Lung (tissue), 13 donors: ENCODE data around the gene PCP2. TPM values are rescaled to one million over a fixed set of nuclear protein-coding genes. Genes with fewer than 3 reads are reported as not detected.

ENCODE experiments used
- ATAC-seq: fragments of 200-7000 bp; cut with Tn5 transposase; one replicate; pipeline ENCODE4 v1.9.1; 2020; ENCODE audit warnings: moderate number of reproducible peaks; ENCODE audit not compliant: insufficient read depth, low FRiP score
- DNase-seq, 3 donors: peaks; one replicate each; pipeline ENCODE4 v3.0.0-alpha.2; 2013 to 2017
- H3K27ac ChIP-seq, 2 donors: one replicate each; pipeline ENCODE4 v1.5.1; 2013; ENCODE audit warnings: mild to moderate bottlenecking in 2 of 2, moderate library complexity in 2 of 2, control low read depth in 1 of 2, inconsistent platforms in 1 of 2, low read depth in 1 of 2, low read length in 1 of 2
- H3K27me3 ChIP-seq, 3 donors: one replicate each; pipeline ENCODE4 v1.5.1; 2013; ENCODE audit warnings: low read length in 2 of 3; ENCODE audit not compliant: control insufficient read depth in 3 of 3, insufficient read depth in 3 of 3
- H3K36me3 ChIP-seq, 4 donors: one replicate each; pipeline ENCODE4 v1.5.1; 2013; ENCODE audit warnings: low read length in 4 of 4, mild to moderate bottlenecking in 1 of 4, moderate library complexity in 1 of 4; ENCODE audit not compliant: control insufficient read depth in 4 of 4, insufficient read depth in 4 of 4
- H3K4me1 ChIP-seq, 5 donors: one replicate each; pipeline ENCODE4 v1.5.1; 2013; ENCODE audit warnings: low read length in 5 of 5, mild to moderate bottlenecking in 2 of 5, moderate library complexity in 1 of 5; ENCODE audit not compliant: control insufficient read depth in 5 of 5, insufficient read depth in 5 of 5
- H3K4me3 ChIP-seq: one replicate; pipeline ENCODE4 v1.5.1; 2013; ENCODE audit warnings: mild to moderate bottlenecking, control low read depth, moderate library complexity
- H3K9ac ChIP-seq, 2 donors: one replicate each; pipeline ENCODE4 v1.5.1; 2013; ENCODE audit warnings: low read length in 2 of 2, control low read depth in 1 of 2; ENCODE audit not compliant: insufficient read depth in 1 of 2
- H3K9me3 ChIP-seq, 4 donors: one replicate each; pipeline ENCODE4 v1.5.1; 2013; ENCODE audit warnings: low read length in 3 of 4, mild to moderate bottlenecking in 1 of 4, moderate library complexity in 1 of 4; ENCODE audit not compliant: control insufficient read depth in 4 of 4, insufficient read depth in 3 of 4
- CTCF ChIP-seq: IDR thresholded peaks from 2 replicates; pipeline ENCODE4 v1.5.1; 2012; ENCODE audit warnings: mild to moderate bottlenecking; ENCODE audit errors: control extremely low read depth, extremely low read depth
- WGBS, 2 donors: extraction: QIAGEN DNeasy Blood & Tissue Kit; methylation state at CpG; one replicate each; pipeline ENCODE4 v1.1.7; 2013; 5-methylcytosine and 5-hydroxymethylcytosine counted together
- polyA plus RNA-seq, 2 donors: library from polyadenylated mRNA; stranded (reverse); fragments of 200-250 nt; gene quantifications; one replicate each; pipeline ENCODE4 v1.2.1, GENCODE V29; 2013
- small RNA-seq: library from RNA; depleted of rRNA; stranded (forward); fragments of <200 nt; gene quantifications from one replicate; pipeline ENCODE3, GENCODE V24; 2014; ENCODE audit warnings: low replicate concordance
- total RNA-seq, 2 donors: library from RNA; depleted of rRNA in 1 of 2; stranded (reverse); fragments of >200 nt in 1 of 2; gene quantifications; one replicate each; pipeline ENCODE4 v1.2.1, GENCODE V29; 2014 to 2021
- donor health status: control.
- donor health status: control.
- donor health status: Bipolar disorder and iron deficiency.
- donor health status: healthy.
- donor health status: DM: yes; HTN: yes; CAD: no.

The PCP2 gene
- total and polyA plus RNA-seq, 4 donors: 0.60 to 4.4 (median 1.9) TPM

- Histone ChIP-seq H3K27ac (no peak overlapping the region), H3K4me3 (no peak overlapping the region), H3K4me1 (peaks cover 0 to 3% (median 0%) of the 10 kb centered on the region in 5 donors), H3K27me3 (peaks cover 0 to 8% (median 4%) of the 10 kb centered on the region in 3 donors), H3K36me3 (no peaks in the 10 kb centered on the region), H3K9me3 (peaks cover 0 to 1% (median 0%) of the 10 kb centered on the region in 4 donors), H3K9ac (no peak overlapping the region)
- 87 to 93% methylated on average over 7 of the region's 7 CpGs for WGBS, 2 donors
- DNase-seq (no peak), ATAC-seq (no peak)
- no peak for TF ChIP-seq CTCF
Measured at GRCh38 chr19:7589822-7590221, 43.7 kb downstream of the PCP2 start.

- Histone ChIP-seq H3K4me3 (no peak overlapping the region), H3K36me3 (no peaks in the 10 kb centered on the region), H3K9ac (no peak overlapping the region), H3K9me3 (no peaks in the 10 kb centered on the region), H3K4me1 (no peaks in the 10 kb centered on the region), H3K27me3 (no peaks in the 10 kb centered on the region), H3K27ac (no peak overlapping the region)
- ATAC-seq (no peak), DNase-seq (no peak)
- 59 to 68% methylated on average over 11 of the region's 11 CpGs for WGBS, 2 donors
- TF ChIP-seq CTCF: no peak
Measured at GRCh38 chr19:7582446-7582845, 51.1 kb downstream of the PCP2 start.

Small RNA genes within 50 kb of the gene (small RNA-seq; reads per million reads assigned to genes)
- not detected for gene MIR6792

Other genes with a start within 250 kb of the PCP2 start
- 10 to 100 TPM in 1 of 2 donors, 1 to 10 TPM in 1; 4.1 to 10.3 TPM for gene PEX11G, start 144.7 kb downstream of the PCP2 start, total RNA-seq
- gene PEX11G, start 144.7 kb downstream of the PCP2 start, polyA plus RNA-seq: 10 to 100 TPM in 1 of 2 donors, 1 to 10 TPM in 1; 4.7 to 11.1 TPM
- gene ZNF358, start 117.6 kb downstream of the PCP2 start, total RNA-seq: 10 to 100 TPM; 25.2 to 44.1 TPM
- gene ZNF358, start 117.6 kb downstream of the PCP2 start, polyA plus RNA-seq: 10 to 100 TPM; 24.2 to 71.8 TPM
- gene MCOLN1, start 111.1 kb downstream of the PCP2 start, total RNA-seq: 10 to 100 TPM; 11.6 to 65.3 TPM
- 10 to 100 TPM; 54.4 to 68.1 TPM for gene MCOLN1, start 111.1 kb downstream of the PCP2 start, polyA plus RNA-seq
- gene PNPLA6, start 98.0 kb downstream of the PCP2 start, total RNA-seq: 100 to 1,000 TPM in 1 of 2 donors, 10 to 100 TPM in 1; 41.8 to 267 TPM
- 100 to 1,000 TPM in 1 of 2 donors, 10 to 100 TPM in 1; 89.9 to 154 TPM for gene PNPLA6, start 98.0 kb downstream of the PCP2 start, polyA plus RNA-seq
- 10 to 100 TPM; 18.3 to 30.4 TPM for gene CAMSAP3, start 37.9 kb downstream of the PCP2 start, total RNA-seq
- 10 to 100 TPM in 1 of 2 donors, 1 to 10 TPM in 1; 9.2 to 20.0 TPM for gene CAMSAP3, start 37.9 kb downstream of the PCP2 start, polyA plus RNA-seq
- gene XAB2, start 4.2 kb downstream of the PCP2 start, total RNA-seq: 10 to 100 TPM; 37.2 to 41.4 TPM
- gene XAB2, start 4.2 kb downstream of the PCP2 start, polyA plus RNA-seq: 10 to 100 TPM; 34.1 to 48.3 TPM
- 100 to 1,000 TPM in 1 of 2 donors, 10 to 100 TPM in 1; 26.9 to 116 TPM for gene PET100, start 3.9 kb downstream of the PCP2 start, total RNA-seq
- gene PET100, start 3.9 kb downstream of the PCP2 start, polyA plus RNA-seq: 100 to 1,000 TPM in 1 of 2 donors, 10 to 100 TPM in 1; 60.5 to 383 TPM
- gene STXBP2, start 3.4 kb upstream of the PCP2 start, total RNA-seq: 100 to 1,000 TPM in 1 of 2 donors, 10 to 100 TPM in 1; 80.3 to 248 TPM
- gene STXBP2, start 3.4 kb upstream of the PCP2 start, polyA plus RNA-seq: 100 to 1,000 TPM; 142 to 455 TPM
- gene RETN, start 35.3 kb upstream of the PCP2 start, total RNA-seq: 10 to 100 TPM in 1 of 2 donors, 1 to 10 TPM in 1; 2.9 to 42.6 TPM
- gene RETN, start 35.3 kb upstream of the PCP2 start, polyA plus RNA-seq: 1,000 to 10,000 TPM in 1 of 2 donors, 10 to 100 TPM in 1; 73.9 to 1,168 TPM
- 10 to 100 TPM in 1 of 2 donors, 1 to 10 TPM in 1; 2.5 to 68.4 TPM for gene MCEMP1, start 43.4 kb upstream of the PCP2 start, total RNA-seq
- gene MCEMP1, start 43.4 kb upstream of the PCP2 start, polyA plus RNA-seq: 100 to 1,000 TPM in 1 of 2 donors, 10 to 100 TPM in 1; 31.9 to 298 TPM
- gene TRAPPC5, start 47.1 kb upstream of the PCP2 start, total RNA-seq: 100 to 1,000 TPM in 1 of 2 donors, 10 to 100 TPM in 1; 29.8 to 108 TPM
- 100 to 1,000 TPM; 142 to 224 TPM for gene TRAPPC5, start 47.1 kb upstream of the PCP2 start, polyA plus RNA-seq
- gene FCER2, start 68.4 kb upstream of the PCP2 start, total RNA-seq: under 1 TPM; 0.37 to 0.43 TPM
- gene FCER2, start 68.4 kb upstream of the PCP2 start, polyA plus RNA-seq: 1 to 10 TPM in 1 of 2 donors, under 1 TPM in 1; 0.47 to 1.2 TPM
- gene CLEC4G, start 98.4 kb upstream of the PCP2 start, total RNA-seq: under 1 TPM in 1 of 2 donors, not detected in 1; 0.43 TPM
- gene CLEC4G, start 98.4 kb upstream of the PCP2 start, polyA plus RNA-seq: under 1 TPM; 0.31 to 0.96 TPM
- 1 to 10 TPM; 2.0 to 3.3 TPM for gene CD209, start 113.8 kb upstream of the PCP2 start, total RNA-seq
- 1 to 10 TPM in 1 of 2 donors, under 1 TPM in 1; 0.57 to 1.6 TPM for gene CD209, start 113.8 kb upstream of the PCP2 start, polyA plus RNA-seq
- gene CLEC4M, start 129.5 kb upstream of the PCP2 start, total RNA-seq: 1 to 10 TPM in 1 of 2 donors, under 1 TPM in 1; 0.34 to 1.2 TPM
- gene CLEC4M, start 129.5 kb upstream of the PCP2 start, polyA plus RNA-seq: 1 to 10 TPM in 1 of 2 donors, under 1 TPM in 1; 0.26 to 2.5 TPM
- 10 to 100 TPM; 10.7 to 18.6 TPM for gene EVI5L, start 196.5 kb upstream of the PCP2 start, total RNA-seq
- gene EVI5L, start 196.5 kb upstream of the PCP2 start, polyA plus RNA-seq: 10 to 100 TPM; 12.3 to 12.9 TPM
- 1 to 10 TPM; 1.3 to 3.4 TPM for gene PRR36, start 240.7 kb upstream of the PCP2 start, total RNA-seq
- under 1 TPM; 0.30 to 0.89 TPM for gene PRR36, start 240.7 kb upstream of the PCP2 start, polyA plus RNA-seq